ENCODE measurements around the gene GFI1B. TPM values are rescaled to one million over a fixed set of nuclear protein-coding genes. Genes with fewer than 3 reads are reported as not detected.

GFI1B gene
- total RNA-seq, 2 experiments from 2014 or later = not detected

GRCh38 chr9:133031130-133031422 lies 52.6 kb downstream of the GFI1B start:
- Mint-ChIP-seq H3K4me3 (peak overlapping the region; percentile 87), H3K27me3 (no peaks in the 10 kb centered on the region), H3K4me1 (ENCODE audit: low read depth) (peaks cover 38% of the 10 kb centered on the region), H3K27ac (peak overlapping the region; percentile 92), H3K36me3 (ENCODE audit: low read depth) (peaks cover 23% of the 10 kb centered on the region), H3K9me3 (peaks cover 4% of the 10 kb centered on the region)
- ATAC-seq (no peak), DNase-seq (no peak)
- ChIA-PET POLR2A (interaction anchor here (1.0 to 2.4 kb wide), 11 partner anchors 9 to 118 kb away, joined by 4 to 13 read pairs (median 6); partner anchors contain the start of gene TSC1), CTCF (interaction anchor here (1.0 to 3.2 kb wide), 7 partner anchors 9 to 208 kb away, joined by 3 to 41 read pairs (median 6); no protein-coding TSS in a partner anchor)
- no peak for TF ChIP-seq CTCF (IDR thresholded peaks at IDR 0.05)
- intact Hi-C loops (cut with micrococcal nuclease) = no loop called here

GRCh38 chr9:133031496-133031911 lies 53.0 kb downstream of the GFI1B start:
- intact Hi-C loops (cut with micrococcal nuclease) = no loop called here
- DNase-seq = peak; percentile 42
- POLR2A ChIA-PET = interaction anchor here (1.0 to 2.4 kb wide), 11 partner anchors 9 to 118 kb away, joined by 4 to 13 read pairs (median 6); partner anchors contain the start of gene TSC1

GRCh38 chr9:133032171-133032570 lies 53.7 kb downstream of the GFI1B start:
- ChIA-PET POLR2A (interaction anchor here (1.2 to 2.4 kb wide), 6 partner anchors 9 to 117 kb away, joined by 4 to 13 read pairs (median 6); partner anchors contain the start of gene TSC1), CTCF (interaction anchor here (0.7 to 3.2 kb wide), 7 partner anchors 8 to 207 kb away, joined by 3 to 41 read pairs (median 6); no protein-coding TSS in a partner anchor)
- no peak for DNase-seq
- Mint-ChIP-seq H3K27me3 (no peaks in the 10 kb centered on the region), H3K27ac (peak overlapping the region; percentile 26), H3K36me3 (ENCODE audit: low read depth) (peaks cover 23% of the 10 kb centered on the region), H3K4me1 (ENCODE audit: low read depth) (peaks cover 43% of the 10 kb centered on the region), H3K9me3 (peaks cover 4% of the 10 kb centered on the region), H3K4me3 (peak overlapping the region; percentile 87)
- TF ChIP-seq CTCF (IDR thresholded peaks at IDR 0.05) = no peak
- intact Hi-C loops (cut with micrococcal nuclease) = no loop called here
- no peak for ATAC-seq

More at GRCh38 chr9:133031496-133031911, 53.0 kb downstream of the GFI1B start:
- H3K4me3 Mint-ChIP-seq = peak overlapping the region; percentile 87
- ATAC-seq = no peak
- H3K27me3 Mint-ChIP-seq = no peaks in the 10 kb centered on the region
- H3K4me1 Mint-ChIP-seq (ENCODE audit: low read depth) = peaks cover 40% of the 10 kb centered on the region
- H3K9me3 Mint-ChIP-seq = peaks cover 4% of the 10 kb centered on the region
- H3K36me3 Mint-ChIP-seq (ENCODE audit: low read depth) = peaks cover 23% of the 10 kb centered on the region
- no peak for TF ChIP-seq CTCF (IDR thresholded peaks at IDR 0.05)
- CTCF ChIA-PET = interaction anchor here (0.7 to 3.2 kb wide), 8 partner anchors 9 to 208 kb away, joined by 3 to 41 read pairs (median 4); no protein-coding TSS in a partner anchor
- H3K27ac Mint-ChIP-seq = peak overlapping the region; percentile 92

GRCh38 chr9:133035669-133036068 lies 57.2 kb downstream of the GFI1B start:
- ATAC-seq = no peak
- intact Hi-C loops (cut with micrococcal nuclease) = no loop called here

More at GRCh38 chr9:133035669-133036068, 57.2 kb downstream of the GFI1B start:
- Mint-ChIP-seq H3K36me3 (ENCODE audit: low read depth) (peaks cover 24% of the 10 kb centered on the region), H3K9me3 (peaks cover 4% of the 10 kb centered on the region), H3K4me3 (no peak overlapping the region), H3K27me3 (no peaks in the 10 kb centered on the region), H3K27ac (no peak overlapping the region), H3K4me1 (ENCODE audit: low read depth) (peaks cover 40% of the 10 kb centered on the region)
- TF ChIP-seq CTCF (IDR thresholded peaks at IDR 0.05) = no peak
- CTCF ChIA-PET = interaction anchor here (0.8 to 1.9 kb wide), 6 partner anchors 9 to 112 kb away, joined by 3 to 14 read pairs (median 4); no protein-coding TSS in a partner anchor
- DNase-seq = no peak
- POLR2A ChIA-PET = interaction anchor here (0.9 kb wide), 1 partner anchor 84 kb away, joined by 3 read pairs; no protein-coding TSS in a partner anchor
